Stimulated activated CD4-positive, alpha-beta T cell treated with anti-CD3 and anti-CD28 coated beads, Interleukin-12 subunit alpha, Interleukin-12 subunit beta, amount 100 ng/mL, for 48 hours (primary cell): ENCODE data around the gene ANKRD30A.
"Not testable (repeated sequence)": the region's sequence is repeated elsewhere in the genome, so short reads cannot be mapped to it uniquely, and the experiment has no call there.

Experiments used
- DNase-seq, 3 donors: peaks; one replicate each; pipeline ENCODE4 v3.0.0-alpha.2; 2020; ENCODE audit warnings: low read depth in 2 of 3, low spot score in 1 of 3

The ANKRD30A gene, protein sequence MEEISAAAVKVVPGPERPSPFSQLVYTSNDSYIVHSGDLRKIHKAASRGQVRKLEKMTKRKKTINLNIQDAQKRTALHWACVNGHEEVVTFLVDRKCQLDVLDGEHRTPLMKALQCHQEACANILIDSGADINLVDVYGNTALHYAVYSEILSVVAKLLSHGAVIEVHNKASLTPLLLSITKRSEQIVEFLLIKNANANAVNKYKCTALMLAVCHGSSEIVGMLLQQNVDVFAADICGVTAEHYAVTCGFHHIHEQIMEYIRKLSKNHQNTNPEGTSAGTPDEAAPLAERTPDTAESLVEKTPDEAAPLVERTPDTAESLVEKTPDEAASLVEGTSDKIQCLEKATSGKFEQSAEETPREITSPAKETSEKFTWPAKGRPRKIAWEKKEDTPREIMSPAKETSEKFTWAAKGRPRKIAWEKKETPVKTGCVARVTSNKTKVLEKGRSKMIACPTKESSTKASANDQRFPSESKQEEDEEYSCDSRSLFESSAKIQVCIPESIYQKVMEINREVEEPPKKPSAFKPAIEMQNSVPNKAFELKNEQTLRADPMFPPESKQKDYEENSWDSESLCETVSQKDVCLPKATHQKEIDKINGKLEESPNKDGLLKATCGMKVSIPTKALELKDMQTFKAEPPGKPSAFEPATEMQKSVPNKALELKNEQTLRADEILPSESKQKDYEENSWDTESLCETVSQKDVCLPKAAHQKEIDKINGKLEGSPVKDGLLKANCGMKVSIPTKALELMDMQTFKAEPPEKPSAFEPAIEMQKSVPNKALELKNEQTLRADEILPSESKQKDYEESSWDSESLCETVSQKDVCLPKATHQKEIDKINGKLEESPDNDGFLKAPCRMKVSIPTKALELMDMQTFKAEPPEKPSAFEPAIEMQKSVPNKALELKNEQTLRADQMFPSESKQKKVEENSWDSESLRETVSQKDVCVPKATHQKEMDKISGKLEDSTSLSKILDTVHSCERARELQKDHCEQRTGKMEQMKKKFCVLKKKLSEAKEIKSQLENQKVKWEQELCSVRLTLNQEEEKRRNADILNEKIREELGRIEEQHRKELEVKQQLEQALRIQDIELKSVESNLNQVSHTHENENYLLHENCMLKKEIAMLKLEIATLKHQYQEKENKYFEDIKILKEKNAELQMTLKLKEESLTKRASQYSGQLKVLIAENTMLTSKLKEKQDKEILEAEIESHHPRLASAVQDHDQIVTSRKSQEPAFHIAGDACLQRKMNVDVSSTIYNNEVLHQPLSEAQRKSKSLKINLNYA (N-terminal part only)

GRCh38 chr10:37125191-37125732, at the start of gene ANKRD30A:
Gene ANKRD30A, plus strand, starts transcription at chr10:37125598. Its CDS starts 190 bp downstream, at chr10:37125788.
- no peak for DNase-seq

- DNase-seq, result not testable (repeated sequence)
These were observed 49.3 kb upstream of the ANKRD30A start for GRCh38 chr10:37076083-37076482.

GRCh38 chr10:37095792-37096573, 29.4 kb upstream of the ANKRD30A start:
- no peak for DNase-seq

DNA sequence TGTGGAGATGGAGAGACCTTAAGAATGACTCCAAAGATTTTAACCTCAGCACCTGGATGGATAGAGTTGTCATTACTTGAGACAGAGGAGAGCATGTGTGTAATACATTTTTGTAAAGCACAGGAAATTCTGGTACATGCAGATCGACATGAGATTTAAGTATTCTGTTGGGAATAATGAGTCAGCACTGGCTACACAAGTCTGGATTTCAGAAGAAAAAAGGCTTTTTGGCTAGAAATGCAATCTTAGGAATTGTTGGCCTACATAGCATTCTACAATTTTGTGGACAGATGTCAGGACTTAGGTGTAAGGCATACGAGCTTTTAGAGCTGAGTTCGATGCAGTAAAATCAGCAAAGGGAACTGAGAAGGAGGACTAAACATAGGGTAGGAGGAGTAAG, 24.1 kb upstream of the ANKRD30A start:
- no peak for DNase-seq

GRCh38 chr10:37109000-37109399, 16.4 kb upstream of the ANKRD30A start:
- no peak for DNase-seq

- DNase-seq, result no peak
These were observed 866 bp upstream of the ANKRD30A start for GRCh38 chr10:37124532-37124931.

DNA sequence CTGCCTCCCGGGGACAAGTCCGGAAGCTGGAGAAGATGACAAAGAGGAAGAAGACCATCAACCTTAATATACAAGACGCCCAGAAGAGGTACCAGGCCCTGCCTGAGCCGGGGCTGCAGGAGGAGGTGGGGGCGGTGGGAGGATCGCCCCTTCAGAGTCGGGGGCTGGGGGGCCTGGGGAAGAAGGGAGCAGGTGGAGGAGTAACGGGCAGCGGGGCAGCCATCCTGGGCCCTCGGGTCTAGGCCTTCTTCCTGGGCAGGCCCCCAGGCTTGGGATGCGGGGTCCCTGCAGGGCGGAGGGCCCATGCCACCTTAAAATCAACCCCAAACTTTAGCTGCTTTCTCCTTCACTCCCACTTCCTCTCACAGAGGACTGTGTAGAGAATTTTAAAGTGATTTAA, 523 bp downstream of the ANKRD30A start:
- no peak for DNase-seq

DNA sequence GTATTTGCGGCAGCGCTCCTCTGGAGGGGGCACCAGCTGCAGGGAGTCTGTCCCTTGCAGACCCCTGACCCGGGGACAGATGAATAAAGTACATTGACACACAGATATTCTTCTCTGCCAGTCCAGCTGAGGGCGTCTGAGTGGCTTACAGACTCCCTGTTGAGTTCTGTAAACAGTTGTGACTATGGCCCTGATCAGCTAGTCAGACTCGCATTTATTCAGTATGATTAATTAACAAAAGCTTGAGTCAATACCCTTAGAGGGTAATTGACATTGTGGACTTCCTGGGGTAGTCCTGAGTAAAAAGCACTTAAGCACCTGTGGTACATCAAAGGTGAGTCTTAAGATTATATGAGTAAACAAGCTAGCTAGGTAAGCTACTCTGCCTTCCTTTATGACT, 21.0 kb downstream of the ANKRD30A start:
- no peak for DNase-seq

- DNase-seq, result not testable (repeated sequence)
These were observed 37.0 kb downstream of the ANKRD30A start for GRCh38 chr10:37162430-37162829.

DNA sequence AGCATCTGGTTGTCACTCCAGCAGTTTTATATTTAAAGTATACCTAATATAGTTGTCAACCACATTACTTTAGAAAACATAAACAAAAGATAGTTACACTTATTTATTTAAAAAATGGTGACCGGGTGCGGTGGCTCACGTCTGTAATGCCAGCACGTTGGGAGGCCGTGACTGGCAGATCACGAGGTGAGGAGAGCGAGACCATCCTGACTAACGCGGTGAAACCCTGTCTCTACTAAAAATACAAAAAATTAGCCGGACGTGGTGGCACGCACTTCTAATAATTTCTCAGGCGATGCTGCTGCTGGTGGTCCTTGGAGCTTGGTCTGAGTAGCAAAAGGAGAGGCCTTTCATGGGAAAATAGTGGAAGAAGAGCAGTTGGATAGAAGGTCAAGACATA, 46.5 kb downstream of the ANKRD30A start:
- not testable (repeated sequence) for DNase-seq

DNA sequence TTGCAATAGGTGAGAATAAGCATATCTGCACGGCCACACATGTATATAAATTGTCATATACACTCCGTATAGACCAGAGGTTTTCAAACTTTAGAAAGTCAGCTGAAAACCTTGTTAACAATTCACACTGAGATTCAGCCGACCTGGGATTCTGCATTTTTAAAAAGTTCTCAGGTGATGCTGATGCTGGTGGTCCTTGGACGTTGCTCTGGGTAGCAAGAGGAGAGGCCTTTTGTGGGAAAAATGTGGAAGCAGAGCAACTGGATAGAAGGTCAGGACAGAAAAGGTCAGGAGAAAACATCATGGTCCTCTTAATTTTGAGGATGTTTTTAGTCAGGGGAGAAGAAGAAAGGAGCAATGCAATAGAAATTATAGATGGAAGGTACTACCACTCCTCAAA, 52.9 kb downstream of the ANKRD30A start:
- DNase-seq, result not testable (repeated sequence)

DNA sequence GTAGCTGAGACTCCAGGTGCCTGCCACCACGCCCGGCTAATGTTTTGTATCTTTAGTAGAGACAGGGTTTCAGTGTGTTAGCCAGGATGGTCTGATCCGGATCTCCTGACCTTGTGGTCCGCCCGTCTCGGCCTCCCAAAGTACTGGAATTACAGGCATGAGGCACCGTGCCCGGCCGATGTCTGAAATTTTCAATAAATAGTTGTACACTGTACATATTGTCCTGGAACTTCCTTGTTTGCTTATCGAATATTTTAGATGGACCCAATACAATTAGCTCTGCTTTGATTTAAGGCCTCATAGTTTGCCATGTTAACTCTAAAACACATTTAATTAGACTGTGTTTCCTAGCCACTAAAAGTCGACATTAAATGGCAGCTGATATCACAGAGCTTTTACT, 57.3 kb downstream of the ANKRD30A start:
- not testable (repeated sequence) for DNase-seq

DNA sequence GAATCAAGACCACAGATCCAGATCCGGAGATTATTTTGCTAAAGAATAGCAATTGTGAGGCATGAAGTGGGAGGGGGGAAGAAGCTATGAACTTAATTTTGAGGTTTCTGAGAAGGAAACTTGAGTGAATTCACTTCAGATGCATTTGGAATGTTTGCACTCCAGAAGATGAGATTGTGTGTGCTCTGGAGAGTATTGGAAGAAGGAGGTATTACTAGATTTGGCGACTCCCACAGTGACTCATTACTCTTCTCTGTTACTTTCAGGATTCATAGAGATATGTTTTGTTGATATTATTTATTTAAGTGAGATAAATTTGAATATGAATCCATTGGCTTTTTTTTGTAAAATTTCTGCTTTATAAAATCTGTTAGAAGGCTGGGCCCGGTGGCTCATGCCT, 80.7 kb downstream of the ANKRD30A start:
- no peak for DNase-seq

DNA sequence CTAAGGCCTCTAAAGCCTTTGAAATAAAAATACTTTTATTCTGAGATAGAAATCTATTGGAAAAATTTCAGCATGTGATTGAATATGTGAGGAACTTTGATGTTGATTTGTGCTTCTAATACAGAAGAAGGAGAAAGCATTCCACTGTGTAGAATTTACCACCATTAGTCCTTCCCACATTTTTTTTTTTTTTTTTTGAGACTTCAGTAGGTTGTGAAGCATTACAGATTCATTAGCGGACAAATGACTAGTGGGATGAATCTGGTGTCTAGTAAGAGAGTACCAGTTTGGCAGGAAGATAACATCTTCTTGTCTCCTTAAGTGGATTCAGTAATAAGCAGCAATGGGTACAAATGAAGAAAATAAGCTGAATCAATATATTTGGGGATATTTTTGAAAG, 95.5 kb downstream of the ANKRD30A start:
- no peak for DNase-seq

- no peak for DNase-seq
These were observed 96.6 kb downstream of the ANKRD30A start for GRCh38 chr10:37222046-37222445.

DNA sequence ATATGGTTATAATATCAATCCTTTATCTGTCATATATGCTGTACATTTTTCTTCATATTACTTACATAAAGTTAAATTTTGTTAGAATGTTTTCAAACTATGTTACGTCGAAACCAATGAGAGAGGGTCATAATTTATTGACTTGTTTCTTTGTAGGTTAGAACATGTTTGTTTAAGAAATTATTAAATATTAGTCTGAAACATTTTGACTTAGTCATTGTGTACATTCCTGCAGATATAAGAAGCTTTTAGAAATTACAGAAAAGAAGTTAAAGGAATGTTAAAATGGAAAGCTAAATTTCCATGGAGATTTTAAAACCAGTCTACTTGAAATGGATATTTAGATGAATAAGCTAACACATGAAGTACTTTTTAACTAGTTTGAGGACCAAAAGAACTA, 99.8 kb downstream of the ANKRD30A start:
- DNase-seq, result no peak

DNA sequence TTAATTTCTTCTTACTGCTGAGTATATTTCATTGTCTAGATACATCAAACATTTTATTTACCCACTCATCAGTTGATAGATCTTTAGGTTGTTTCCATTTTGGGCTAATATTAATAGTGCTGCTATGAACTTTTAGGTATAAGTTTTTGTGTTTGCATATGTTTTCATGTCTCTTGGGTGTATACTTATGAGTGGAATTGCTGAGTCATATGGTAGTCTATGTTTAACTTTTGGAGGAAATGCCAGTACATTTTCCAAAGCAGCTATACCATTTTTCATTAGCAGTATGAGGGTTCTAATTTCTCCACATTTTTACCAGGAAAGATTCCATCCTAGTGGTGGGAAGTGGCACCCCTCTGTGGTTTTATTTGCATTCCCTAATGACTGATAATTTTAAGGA, 101.1 kb downstream of the ANKRD30A start:
- DNase-seq, result no peak

- no peak for DNase-seq
These were observed 109.3 kb downstream of the ANKRD30A start for GRCh38 chr10:37234692-37235091.

DNA sequence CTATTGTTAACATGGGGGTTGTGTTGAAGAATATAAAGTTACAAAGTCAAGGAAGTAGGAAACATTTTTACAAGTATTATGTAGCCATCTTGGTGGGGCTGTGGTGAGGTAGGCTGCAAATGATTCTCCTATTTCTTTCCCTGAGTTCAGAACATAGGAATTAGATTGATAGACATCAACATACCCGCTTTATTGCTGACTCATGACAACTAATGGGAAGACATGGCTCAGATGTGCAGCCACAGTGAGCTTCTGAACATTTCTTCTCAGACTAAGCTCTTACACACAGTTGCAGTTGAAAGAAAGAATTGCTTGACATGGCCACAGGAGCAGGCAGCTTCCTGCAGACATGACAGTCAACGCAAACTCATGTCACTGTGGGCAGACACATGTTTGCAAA, 110.7 kb downstream of the ANKRD30A start:
- no peak for DNase-seq

DNA sequence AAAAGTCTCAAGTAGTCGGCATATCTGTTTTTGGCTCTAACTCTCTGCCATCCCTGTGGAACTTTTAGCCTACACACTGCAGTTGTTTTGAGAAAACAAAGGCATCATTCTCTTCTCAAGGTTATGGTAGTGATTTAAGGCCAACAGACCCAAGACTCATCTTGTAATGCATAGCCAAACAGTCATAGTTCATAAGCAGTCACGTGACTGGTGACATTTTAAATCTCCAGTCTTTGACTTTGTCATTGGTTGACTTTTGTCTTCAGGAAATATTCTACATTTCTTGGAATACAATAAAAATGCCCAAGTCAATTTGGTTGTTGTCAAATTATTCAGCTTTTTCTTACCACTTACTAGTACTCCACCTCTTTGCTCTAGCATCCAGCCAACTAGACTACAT, 114.8 kb downstream of the ANKRD30A start:
- DNase-seq, result no peak
